HepG2 (cell line): ENCODE measurements around the gene ING1. TPM values are rescaled to one million over a fixed set of nuclear protein-coding genes. Genes with fewer than 3 reads are reported as not detected.

ENCODE experiments used
- E2F1 ChIP-seq: sonication (generic); formaldehyde crosslinking; IDR thresholded peaks from 2 replicates; pipeline ENCODE4 v1.5.0; 2020; ENCODE audit warnings: missing genetic modification reagents
- ELF1 ChIP-seq: sonication (generic); formaldehyde crosslinking; IDR thresholded peaks from 2 replicates; pipeline ENCODE4 v1.4.0; 2020; ENCODE audit warnings: missing genetic modification reagents
- FOSL2 ChIP-seq: sonication (generic); formaldehyde crosslinking; IDR thresholded peaks from 2 replicates; pipeline ENCODE4 v1.4.0; 2020; ENCODE audit warnings: missing genetic modification reagents
- GATAD2A ChIP-seq: IDR thresholded peaks from 2 replicates; pipeline ENCODE4 v1.6.1; 2016
- KLF9 ChIP-seq: IDR thresholded peaks from 2 replicates; pipeline ENCODE4 v1.6.1; 2016; ENCODE audit warnings: low read depth
- REPIN1 ChIP-seq: sonication (generic); formaldehyde crosslinking; IDR thresholded peaks from 2 replicates; pipeline ENCODE4 v1.8.0; 2022; ENCODE audit warnings: missing genetic modification reagents, low read depth, mild to moderate bottlenecking, borderline replicate concordance
- SALL1 ChIP-seq: sonication (generic); formaldehyde crosslinking; IDR thresholded peaks from 2 replicates; pipeline ENCODE4 v1.8.0; 2022; ENCODE audit warnings: mild to moderate bottlenecking, missing genetic modification reagents
- SIX1 ChIP-seq: sonication (generic); formaldehyde crosslinking; IDR thresholded peaks from 2 replicates; pipeline ENCODE4 v1.4.0; 2020; ENCODE audit warnings: missing genetic modification reagents, borderline replicate concordance
- SRY ChIP-seq: sonication (generic); formaldehyde crosslinking; IDR thresholded peaks from 2 replicates; pipeline ENCODE4 v1.8.0; 2022; ENCODE audit warnings: mild to moderate bottlenecking, missing genetic modification reagents
- ZFAT ChIP-seq: sonication (generic); formaldehyde crosslinking; conservative IDR thresholded peaks from 2 replicates; pipeline ENCODE4 v1.8.1; 2023; ENCODE audit warnings: missing genetic modification reagents, inconsistent platforms
- ZFX ChIP-seq: sonication (generic); formaldehyde crosslinking; IDR thresholded peaks from 2 replicates; pipeline ENCODE4 v1.4.0; 2020; ENCODE audit warnings: mild to moderate bottlenecking, low read depth, missing genetic modification reagents, moderate library complexity
- ZFYVE20 ChIP-seq: sonication (generic); formaldehyde crosslinking; IDR thresholded peaks from 2 replicates; pipeline ENCODE4 v1.8.0; 2023; ENCODE audit warnings: low read depth, mild to moderate bottlenecking, moderate library complexity, missing genetic modification reagents, borderline replicate concordance
- ZNF230 ChIP-seq: sonication (generic); formaldehyde crosslinking; IDR thresholded peaks from 2 replicates; pipeline ENCODE4 v1.4.0; 2020; ENCODE audit warnings: mild to moderate bottlenecking, missing genetic modification reagents
- ZNF678 ChIP-seq: sonication (generic); formaldehyde crosslinking; IDR thresholded peaks from 2 replicates; pipeline ENCODE4 v1.4.0; 2020; ENCODE audit warnings: mild to moderate bottlenecking, missing genetic modification reagents
- polyA plus RNA-seq, 8 experiments: library from polyadenylated mRNA; depleted of rRNA in 3 of 8; stranded (reverse) in 7 of 8; unstranded in 1 of 8; fragments of >200 nt; fragmentation: Illumina TruSeq in 4 of 8; extraction: Trizol in 4 of 8; gene quantifications; 2 replicates each; pipeline versions ENCODE4 v1.2.1 to v1.2.3, GENCODE V29; 2011 to 2016; ENCODE audit warnings: low read depth in 4 of 8, missing spikeins in 1 of 8, mixed read lengths in 1 of 8; ENCODE audit not compliant: insufficient read depth in 1 of 8
- total RNA-seq, 5 experiments: library from RNA; depleted of rRNA; stranded (reverse); fragments of >200 nt; fragmentation: Illumina TruSeq; extraction: Trizol; gene quantifications; 2 replicates each; pipeline ENCODE4 v1.2.3, GENCODE V29; 2016; ENCODE audit warnings: low read depth in 1 of 5
- TF ChIP-seq, protein P1 (sequence below): sonication (generic); formaldehyde crosslinking; IDR thresholded peaks from 2 replicates; pipeline ENCODE4 v1.9.0; 2022; ENCODE audit warnings: missing genetic modification reagents, mild to moderate bottlenecking, borderline replicate concordance
- TF ChIP-seq, protein P2 (sequence below): sonication (generic); formaldehyde crosslinking; IDR thresholded peaks from 2 replicates; pipeline ENCODE4 v1.4.0; 2020; ENCODE audit warnings: mild to moderate bottlenecking, missing genetic modification reagents
- TF ChIP-seq, protein P3 (sequence below): sonication (generic); formaldehyde crosslinking; IDR thresholded peaks from 2 replicates; pipeline ENCODE4 v1.5.1; 2020; ENCODE audit warnings: missing genetic modification reagents, mild to moderate bottlenecking, borderline replicate concordance

The ING1 gene
- total and polyA plus RNA-seq, 2 of the 13 experiments (the other 11 are each of a cell fraction or from before 2014, with no cell fraction given): 8.1 to 16.1 TPM

GRCh38 chr13:110712849-110713641 lies 455 bp upstream of the ING1 start (continued):
- TF ChIP-seq, protein P1, sequence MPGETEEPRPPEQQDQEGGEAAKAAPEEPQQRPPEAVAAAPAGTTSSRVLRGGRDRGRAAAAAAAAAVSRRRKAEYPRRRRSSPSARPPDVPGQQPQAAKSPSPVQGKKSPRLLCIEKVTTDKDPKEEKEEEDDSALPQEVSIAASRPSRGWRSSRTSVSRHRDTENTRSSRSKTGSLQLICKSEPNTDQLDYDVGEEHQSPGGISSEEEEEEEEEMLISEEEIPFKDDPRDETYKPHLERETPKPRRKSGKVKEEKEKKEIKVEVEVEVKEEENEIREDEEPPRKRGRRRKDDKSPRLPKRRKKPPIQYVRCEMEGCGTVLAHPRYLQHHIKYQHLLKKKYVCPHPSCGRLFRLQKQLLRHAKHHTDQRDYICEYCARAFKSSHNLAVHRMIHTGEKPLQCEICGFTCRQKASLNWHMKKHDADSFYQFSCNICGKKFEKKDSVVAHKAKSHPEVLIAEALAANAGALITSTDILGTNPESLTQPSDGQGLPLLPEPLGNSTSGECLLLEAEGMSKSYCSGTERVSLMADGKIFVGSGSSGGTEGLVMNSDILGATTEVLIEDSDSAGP (CRISPR knock-in tag): peak; percentile 63; the same call in 1 of the 2 replicates
- TF ChIP-seq REPIN1 (CRISPR knock-in tag): 0 out of 2 replicates have a peak, but pooled peaks have one; percentile 18
- TF ChIP-seq SALL1 (CRISPR knock-in tag): peak; percentile 70; the same call in 1 of the 2 replicates
- peak; percentile 52; the same call in 1 of the 2 replicates for TF ChIP-seq SRY (CRISPR knock-in tag)
- TF ChIP-seq ZNF230 (CRISPR knock-in tag): peak; percentile 23
- TF ChIP-seq ZFYVE20 (CRISPR knock-in tag): no peak
- peak; percentile 90 for TF ChIP-seq ZFX (CRISPR knock-in tag)
- peak; percentile 42 for TF ChIP-seq GATAD2A (CRISPR knock-in tag)
- peak; percentile 90 for TF ChIP-seq ELF1 (CRISPR knock-in tag)
- TF ChIP-seq ZNF678 (CRISPR knock-in tag): no peak
- TF ChIP-seq ZFAT: no peak
- peak; percentile 78 for TF ChIP-seq E2F1 (CRISPR knock-in tag)
- TF ChIP-seq, protein P2, sequence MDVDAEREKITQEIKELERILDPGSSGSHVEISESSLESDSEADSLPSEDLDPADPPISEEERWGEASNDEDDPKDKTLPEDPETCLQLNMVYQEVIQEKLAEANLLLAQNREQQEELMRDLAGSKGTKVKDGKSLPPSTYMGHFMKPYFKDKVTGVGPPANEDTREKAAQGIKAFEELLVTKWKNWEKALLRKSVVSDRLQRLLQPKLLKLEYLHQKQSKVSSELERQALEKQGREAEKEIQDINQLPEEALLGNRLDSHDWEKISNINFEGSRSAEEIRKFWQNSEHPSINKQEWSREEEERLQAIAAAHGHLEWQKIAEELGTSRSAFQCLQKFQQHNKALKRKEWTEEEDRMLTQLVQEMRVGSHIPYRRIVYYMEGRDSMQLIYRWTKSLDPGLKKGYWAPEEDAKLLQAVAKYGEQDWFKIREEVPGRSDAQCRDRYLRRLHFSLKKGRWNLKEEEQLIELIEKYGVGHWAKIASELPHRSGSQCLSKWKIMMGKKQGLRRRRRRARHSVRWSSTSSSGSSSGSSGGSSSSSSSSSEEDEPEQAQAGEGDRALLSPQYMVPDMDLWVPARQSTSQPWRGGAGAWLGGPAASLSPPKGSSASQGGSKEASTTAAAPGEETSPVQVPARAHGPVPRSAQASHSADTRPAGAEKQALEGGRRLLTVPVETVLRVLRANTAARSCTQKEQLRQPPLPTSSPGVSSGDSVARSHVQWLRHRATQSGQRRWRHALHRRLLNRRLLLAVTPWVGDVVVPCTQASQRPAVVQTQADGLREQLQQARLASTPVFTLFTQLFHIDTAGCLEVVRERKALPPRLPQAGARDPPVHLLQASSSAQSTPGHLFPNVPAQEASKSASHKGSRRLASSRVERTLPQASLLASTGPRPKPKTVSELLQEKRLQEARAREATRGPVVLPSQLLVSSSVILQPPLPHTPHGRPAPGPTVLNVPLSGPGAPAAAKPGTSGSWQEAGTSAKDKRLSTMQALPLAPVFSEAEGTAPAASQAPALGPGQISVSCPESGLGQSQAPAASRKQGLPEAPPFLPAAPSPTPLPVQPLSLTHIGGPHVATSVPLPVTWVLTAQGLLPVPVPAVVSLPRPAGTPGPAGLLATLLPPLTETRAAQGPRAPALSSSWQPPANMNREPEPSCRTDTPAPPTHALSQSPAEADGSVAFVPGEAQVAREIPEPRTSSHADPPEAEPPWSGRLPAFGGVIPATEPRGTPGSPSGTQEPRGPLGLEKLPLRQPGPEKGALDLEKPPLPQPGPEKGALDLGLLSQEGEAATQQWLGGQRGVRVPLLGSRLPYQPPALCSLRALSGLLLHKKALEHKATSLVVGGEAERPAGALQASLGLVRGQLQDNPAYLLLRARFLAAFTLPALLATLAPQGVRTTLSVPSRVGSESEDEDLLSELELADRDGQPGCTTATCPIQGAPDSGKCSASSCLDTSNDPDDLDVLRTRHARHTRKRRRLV (CRISPR knock-in tag): no peak; the same call in 1 of the 2 replicates
- no peak; the same call in 1 of the 2 replicates for TF ChIP-seq KLF9 (CRISPR knock-in tag)
- no peak for TF ChIP-seq SIX1 (CRISPR knock-in tag)
- TF ChIP-seq, protein P3, sequence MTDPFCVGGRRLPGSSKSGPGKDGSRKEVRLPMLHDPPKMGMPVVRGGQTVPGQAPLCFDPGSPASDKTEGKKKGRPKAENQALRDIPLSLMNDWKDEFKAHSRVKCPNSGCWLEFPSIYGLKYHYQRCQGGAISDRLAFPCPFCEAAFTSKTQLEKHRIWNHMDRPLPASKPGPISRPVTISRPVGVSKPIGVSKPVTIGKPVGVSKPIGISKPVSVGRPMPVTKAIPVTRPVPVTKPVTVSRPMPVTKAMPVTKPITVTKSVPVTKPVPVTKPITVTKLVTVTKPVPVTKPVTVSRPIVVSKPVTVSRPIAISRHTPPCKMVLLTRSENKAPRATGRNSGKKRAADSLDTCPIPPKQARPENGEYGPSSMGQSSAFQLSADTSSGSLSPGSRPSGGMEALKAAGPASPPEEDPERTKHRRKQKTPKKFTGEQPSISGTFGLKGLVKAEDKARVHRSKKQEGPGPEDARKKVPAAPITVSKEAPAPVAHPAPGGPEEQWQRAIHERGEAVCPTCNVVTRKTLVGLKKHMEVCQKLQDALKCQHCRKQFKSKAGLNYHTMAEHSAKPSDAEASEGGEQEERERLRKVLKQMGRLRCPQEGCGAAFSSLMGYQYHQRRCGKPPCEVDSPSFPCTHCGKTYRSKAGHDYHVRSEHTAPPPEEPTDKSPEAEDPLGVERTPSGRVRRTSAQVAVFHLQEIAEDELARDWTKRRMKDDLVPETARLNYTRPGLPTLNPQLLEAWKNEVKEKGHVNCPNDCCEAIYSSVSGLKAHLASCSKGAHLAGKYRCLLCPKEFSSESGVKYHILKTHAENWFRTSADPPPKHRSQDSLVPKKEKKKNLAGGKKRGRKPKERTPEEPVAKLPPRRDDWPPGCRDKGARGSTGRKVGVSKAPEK (CRISPR knock-in tag): no peak
- TF ChIP-seq FOSL2 (CRISPR knock-in tag): peak; percentile 17
